ENCODE measurements around the gene BCAR3. TPM values are rescaled to one million over a fixed set of nuclear protein-coding genes. Genes with fewer than 3 reads are reported as not detected.

BCAR3 gene
- total and polyA plus RNA-seq, 2 of the 4 experiments (the other 2 are of a cell fraction), result 41.4 to 46.4 TPM

- Histone ChIP-seq H2BK15ac (ENCODE audit: low read depth, low read length) (no peak overlapping the region), H3K27me3 (ENCODE audit: control insufficient read depth, insufficient read depth, low read length) (no peaks in the 10 kb centered on the region), H3K4ac (ENCODE audit: low read depth, low read length) (no peak overlapping the region), H3K18ac (ENCODE audit: low read depth, low read length) (no peak overlapping the region), H3K23ac (ENCODE audit: low read depth, low read length) (no peak overlapping the region), H2BK20ac (ENCODE audit: low read depth, low read length) (no peak overlapping the region), H2BK5ac (ENCODE audit: low read depth, low read length, poor library complexity, severe bottlenecking) (no peak overlapping the region), H2AFZ (replicated peaks; ENCODE audit: low read length, poor library complexity) (no peak overlapping the region), H3K9ac (ENCODE audit: low read depth, low read length) (no peak overlapping the region), H4K8ac (ENCODE audit: low read depth in 2 of 2, low read length in 2 of 2) (no peak overlapping the region), H4K20me1 (ENCODE audit: insufficient read depth, low read length) (no peaks in the 10 kb centered on the region), H3K79me1 (ENCODE audit: low read depth in 1 of 2, low read length in 2 of 2) (no peaks in the 10 kb centered on the region), H3K9me3 (ENCODE audit: control insufficient read depth, insufficient read depth, low read length) (no peaks in the 10 kb centered on the region), H3K9me1 (ENCODE audit: insufficient read depth, low read length) (peaks cover 19% of the 10 kb centered on the region), H4K91ac (ENCODE audit: insufficient read depth, low read depth, low read length) (0 out of 2 replicates have a peak overlapping the region, but pooled peaks have one; percentile 31), H3K4me3 (ENCODE audit: insufficient read depth, low read depth, low read length) (no peak overlapping the region), H3K27ac (ENCODE audit: insufficient read depth, low read length) (no peak overlapping the region), H4K5ac (ENCODE audit: low read depth, low read length) (no peak overlapping the region), H3K56ac (ENCODE audit: extremely low read depth, insufficient read depth, low read length) (no peak overlapping the region), H3K4me2 (ENCODE audit: low read depth, low read length) (no peak overlapping the region), H3K36me3 (ENCODE audit: control insufficient read depth, insufficient read depth, low read length) (no peaks in the 10 kb centered on the region), H3K4me1 (ENCODE audit: control insufficient read depth, insufficient read depth, low read length) (peaks cover 7% of the 10 kb centered on the region), H3K14ac (replicated peaks; ENCODE audit: low read depth, low read length) (peak overlapping the region; percentile 10; the same call in 1 of the 2 replicates), H2BK120ac (ENCODE audit: low read depth, low read length) (peak overlapping the region; percentile 2; the same call in 1 of the 2 replicates), H2AK9ac (replicated peaks; ENCODE audit: low read depth, low read length, poor library complexity) (no peak overlapping the region), H2AK5ac (ENCODE audit: low read depth, low read length) (0 out of 2 replicates have a peak overlapping the region, but pooled peaks have one; percentile 12)
- intact Hi-C loops (cut with micrococcal nuclease) (no loop called here), dilution Hi-C loops (cut with HindIII; ENCODE audit: low sequenced_read_pairs, unreplicated experiment) (no loop called here), in situ Hi-C loops (cut with MboI; ENCODE audit: low sequenced_read_pairs) (no loop called here)
- no peak for DNase-seq
- CTCF ChIA-PET, result interaction anchor here (0.5 kb wide), 1 partner anchor 51 kb away, joined by 3 read pairs; no protein-coding TSS in a partner anchor
- TF ChIP-seq RCOR1 (IDR thresholded peaks at IDR 0.05; ENCODE audit: insufficient replicate concordance, low read length) (no peak), NFE2L2 (IDR thresholded peaks at IDR 0.05; ENCODE audit: low read depth, low read length) (no peak), MAFK (IDR thresholded peaks at IDR 0.05; ENCODE audit: low read depth, low read length) (no peak)
- POLR2A ChIA-PET (ENCODE audit: unreplicated experiment), result no interaction called here
- no peak for ATAC-seq (ENCODE audit: low read depth)
- BruUV-seq (replicated peaks), result no TSS peak
- WGBS, 2 experiments (ENCODE audit: extremely low coverage in 2 of 2, insufficient read length in 1 of 2), result no CpG with 5 or more reads among the region's 5 CpGs
Measured at GRCh38 chr1:93723733-93724270, 42.2 kb upstream of the BCAR3 start.

All from IMR-90 (cell line).